ENCODE data around the gene ITIH3. TPM values are rescaled to one million over a fixed set of nuclear protein-coding genes. Genes with fewer than 3 reads are reported as not detected.

The ITIH3 gene
- polyA plus RNA-seq, 1 of the 3 experiments (the other 2 are of a cell fraction) = 4.3 TPM

DNA sequence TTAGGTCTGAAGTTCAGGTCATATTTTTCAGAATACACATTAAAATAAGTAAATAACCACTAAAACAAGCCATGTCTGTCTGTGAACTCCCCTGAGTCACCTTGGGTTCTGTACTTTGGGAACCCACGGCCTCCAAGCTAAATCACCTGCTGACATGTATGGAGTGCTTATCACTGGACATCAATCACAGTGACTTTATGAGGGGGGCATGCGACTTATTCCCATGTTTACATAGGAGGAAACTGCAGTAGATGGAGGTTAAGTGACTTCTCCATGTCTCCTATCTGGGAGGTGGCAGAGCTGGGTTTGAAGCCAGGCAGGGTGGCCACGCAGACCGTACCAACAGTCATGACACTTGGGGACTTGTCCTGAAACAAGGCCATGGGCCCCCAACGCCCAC, 27.8 kb downstream of the ITIH3 start:
- CTCF ChIA-PET = interaction anchor here (2.3 kb wide), 1 partner anchor 11 kb away, joined by 8 read pairs; no protein-coding TSS in a partner anchor

DNA sequence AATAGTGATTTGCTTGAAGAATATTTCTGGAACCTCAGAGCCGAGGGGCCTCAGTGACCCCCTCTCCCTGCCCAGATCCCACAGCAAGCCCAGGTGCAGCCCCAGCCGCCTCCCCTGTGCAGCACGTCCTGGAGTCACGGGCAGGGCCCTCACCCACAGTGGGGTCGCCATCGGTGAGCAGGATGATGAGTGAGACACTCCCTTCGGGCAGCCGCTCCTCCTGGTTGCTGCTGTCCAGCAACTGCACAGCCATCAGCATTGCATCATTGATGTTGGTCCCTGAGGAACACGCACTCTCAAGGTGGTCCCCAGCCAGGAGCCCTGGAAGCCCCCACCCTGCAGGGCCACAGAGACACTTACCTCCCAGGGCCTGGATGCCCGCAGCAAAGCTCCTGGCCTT, 29.4 kb downstream of the ITIH3 start:
- Histone ChIP-seq H3K36me3 (replicated peaks in 1 of 2; ENCODE audit: control insufficient read depth in 1 of 2, insufficient read depth in 2 of 2, low read length in 1 of 2) (no peaks in the 10 kb centered on the region), H3F3A (replicated peaks; ENCODE audit: insufficient read depth) (no peaks in the 10 kb centered on the region), H3K27ac (ENCODE audit: low read depth in 2 of 2, low read length in 1 of 2) (no peak overlapping the region), H3K9ac (no peak overlapping the region), H4K20me1 (ENCODE audit: insufficient read depth) (no peaks in the 10 kb centered on the region), H3K27me3 (ENCODE audit: insufficient read depth) (no peaks in the 10 kb centered on the region), H3K9me3 (no peaks in the 10 kb centered on the region), H3K79me2 (ENCODE audit: insufficient read depth) (no peaks in the 10 kb centered on the region), H2AFZ (ENCODE audit: low read depth) (no peak overlapping the region), H3K4me1 (ENCODE audit: control insufficient read depth in 1 of 2, insufficient read depth in 2 of 2, low read depth in 1 of 2, low read length in 1 of 2) (peaks cover 0 to 10% of the 10 kb centered on the region in 2 experiments; a peak in 1 of 4 replicates), H3K4me2 (no peak overlapping the region), H3K9me2 (no peaks in the 10 kb centered on the region), H3K4me3 (ENCODE audit: low read depth in 2 of 2, low read length in 1 of 2) (no peak overlapping the region)
- ChIA-PET CTCF (no interaction called here), POLR2A (no interaction called here)
- 82% methylated on average over 7 of the region's 10 CpGs for WGBS (ENCODE audit: low lambda C conversion rate)
- no peak for DNase-seq
- TF ChIP-seq RAD21 (IDR thresholded peaks at IDR 0.05; ENCODE audit: low read length) (no peak), FOSL2 (IDR thresholded peaks at IDR 0.05; ENCODE audit: borderline replicate concordance, low read depth) (no peak), NFIC (IDR thresholded peaks at IDR 0.05; ENCODE audit: borderline replicate concordance) (no peak), RCOR1 (IDR thresholded peaks at IDR 0.05; ENCODE audit: low read length) (no peak), SMC3 (IDR thresholded peaks at IDR 0.05; ENCODE audit: low read depth, low read length) (no peak), FOXM1 (IDR thresholded peaks at IDR 0.05; ENCODE audit: low read depth) (no peak), POLR2AphosphoS5 (IDR thresholded peaks at IDR 0.05; ENCODE audit: low read depth, low read length) (no peak)
- TF ChIP-seq, protein P1, sequence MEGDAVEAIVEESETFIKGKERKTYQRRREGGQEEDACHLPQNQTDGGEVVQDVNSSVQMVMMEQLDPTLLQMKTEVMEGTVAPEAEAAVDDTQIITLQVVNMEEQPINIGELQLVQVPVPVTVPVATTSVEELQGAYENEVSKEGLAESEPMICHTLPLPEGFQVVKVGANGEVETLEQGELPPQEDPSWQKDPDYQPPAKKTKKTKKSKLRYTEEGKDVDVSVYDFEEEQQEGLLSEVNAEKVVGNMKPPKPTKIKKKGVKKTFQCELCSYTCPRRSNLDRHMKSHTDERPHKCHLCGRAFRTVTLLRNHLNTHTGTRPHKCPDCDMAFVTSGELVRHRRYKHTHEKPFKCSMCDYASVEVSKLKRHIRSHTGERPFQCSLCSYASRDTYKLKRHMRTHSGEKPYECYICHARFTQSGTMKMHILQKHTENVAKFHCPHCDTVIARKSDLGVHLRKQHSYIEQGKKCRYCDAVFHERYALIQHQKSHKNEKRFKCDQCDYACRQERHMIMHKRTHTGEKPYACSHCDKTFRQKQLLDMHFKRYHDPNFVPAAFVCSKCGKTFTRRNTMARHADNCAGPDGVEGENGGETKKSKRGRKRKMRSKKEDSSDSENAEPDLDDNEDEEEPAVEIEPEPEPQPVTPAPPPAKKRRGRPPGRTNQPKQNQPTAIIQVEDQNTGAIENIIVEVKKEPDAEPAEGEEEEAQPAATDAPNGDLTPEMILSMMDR (IDR thresholded peaks at IDR 0.05) = no peak
- TF ChIP-seq, protein P2, sequence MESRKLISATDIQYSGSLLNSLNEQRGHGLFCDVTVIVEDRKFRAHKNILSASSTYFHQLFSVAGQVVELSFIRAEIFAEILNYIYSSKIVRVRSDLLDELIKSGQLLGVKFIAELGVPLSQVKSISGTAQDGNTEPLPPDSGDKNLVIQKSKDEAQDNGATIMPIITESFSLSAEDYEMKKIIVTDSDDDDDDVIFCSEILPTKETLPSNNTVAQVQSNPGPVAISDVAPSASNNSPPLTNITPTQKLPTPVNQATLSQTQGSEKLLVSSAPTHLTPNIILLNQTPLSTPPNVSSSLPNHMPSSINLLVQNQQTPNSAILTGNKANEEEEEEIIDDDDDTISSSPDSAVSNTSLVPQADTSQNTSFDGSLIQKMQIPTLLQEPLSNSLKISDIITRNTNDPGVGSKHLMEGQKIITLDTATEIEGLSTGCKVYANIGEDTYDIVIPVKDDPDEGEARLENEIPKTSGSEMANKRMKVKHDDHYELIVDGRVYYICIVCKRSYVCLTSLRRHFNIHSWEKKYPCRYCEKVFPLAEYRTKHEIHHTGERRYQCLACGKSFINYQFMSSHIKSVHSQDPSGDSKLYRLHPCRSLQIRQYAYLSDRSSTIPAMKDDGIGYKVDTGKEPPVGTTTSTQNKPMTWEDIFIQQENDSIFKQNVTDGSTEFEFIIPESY (IDR thresholded peaks at IDR 0.05; ENCODE audit: borderline replicate concordance, low read depth) = no peak

More for the DNA sequence above, 27.8 kb downstream of the ITIH3 start:
- no peaks in the 10 kb centered on the region for H3K36me3 ChIP-seq (replicated peaks in 1 of 2; ENCODE audit: control insufficient read depth in 1 of 2, insufficient read depth in 2 of 2, low read length in 1 of 2)
- no peaks in the 10 kb centered on the region for H3K79me2 ChIP-seq (ENCODE audit: insufficient read depth)
- H3F3A ChIP-seq (replicated peaks; ENCODE audit: insufficient read depth) = no peaks in the 10 kb centered on the region
- no peak overlapping the region for H3K27ac ChIP-seq (ENCODE audit: low read depth in 2 of 2, low read length in 1 of 2)
- WGBS (ENCODE audit: low lambda C conversion rate) = 75% methylated on average over 2 of the region's 5 CpGs
- no peak overlapping the region for H3K4me2 ChIP-seq
- no peaks in the 10 kb centered on the region for H3K9me3 ChIP-seq
- no peak overlapping the region for H3K4me3 ChIP-seq (ENCODE audit: low read depth in 2 of 2, low read length in 1 of 2)
- POLR2A ChIA-PET = no interaction called here
- no peak overlapping the region for H2AFZ ChIP-seq (ENCODE audit: low read depth)
- no peaks in the 10 kb centered on the region for H3K9me2 ChIP-seq
- TF ChIP-seq EZH2phosphoT487 (IDR thresholded peaks at IDR 0.05; ENCODE audit: borderline replicate concordance, low read depth) = no peak
- TF ChIP-seq MEF2A (IDR thresholded peaks at IDR 0.05; ENCODE audit: borderline replicate concordance, low read depth) = no peak
- TF ChIP-seq, protein P3, sequence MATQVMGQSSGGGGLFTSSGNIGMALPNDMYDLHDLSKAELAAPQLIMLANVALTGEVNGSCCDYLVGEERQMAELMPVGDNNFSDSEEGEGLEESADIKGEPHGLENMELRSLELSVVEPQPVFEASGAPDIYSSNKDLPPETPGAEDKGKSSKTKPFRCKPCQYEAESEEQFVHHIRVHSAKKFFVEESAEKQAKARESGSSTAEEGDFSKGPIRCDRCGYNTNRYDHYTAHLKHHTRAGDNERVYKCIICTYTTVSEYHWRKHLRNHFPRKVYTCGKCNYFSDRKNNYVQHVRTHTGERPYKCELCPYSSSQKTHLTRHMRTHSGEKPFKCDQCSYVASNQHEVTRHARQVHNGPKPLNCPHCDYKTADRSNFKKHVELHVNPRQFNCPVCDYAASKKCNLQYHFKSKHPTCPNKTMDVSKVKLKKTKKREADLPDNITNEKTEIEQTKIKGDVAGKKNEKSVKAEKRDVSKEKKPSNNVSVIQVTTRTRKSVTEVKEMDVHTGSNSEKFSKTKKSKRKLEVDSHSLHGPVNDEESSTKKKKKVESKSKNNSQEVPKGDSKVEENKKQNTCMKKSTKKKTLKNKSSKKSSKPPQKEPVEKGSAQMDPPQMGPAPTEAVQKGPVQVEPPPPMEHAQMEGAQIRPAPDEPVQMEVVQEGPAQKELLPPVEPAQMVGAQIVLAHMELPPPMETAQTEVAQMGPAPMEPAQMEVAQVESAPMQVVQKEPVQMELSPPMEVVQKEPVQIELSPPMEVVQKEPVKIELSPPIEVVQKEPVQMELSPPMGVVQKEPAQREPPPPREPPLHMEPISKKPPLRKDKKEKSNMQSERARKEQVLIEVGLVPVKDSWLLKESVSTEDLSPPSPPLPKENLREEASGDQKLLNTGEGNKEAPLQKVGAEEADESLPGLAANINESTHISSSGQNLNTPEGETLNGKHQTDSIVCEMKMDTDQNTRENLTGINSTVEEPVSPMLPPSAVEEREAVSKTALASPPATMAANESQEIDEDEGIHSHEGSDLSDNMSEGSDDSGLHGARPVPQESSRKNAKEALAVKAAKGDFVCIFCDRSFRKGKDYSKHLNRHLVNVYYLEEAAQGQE (IDR thresholded peaks at IDR 0.05; ENCODE audit: low read depth, low read length) = no peak
- TF ChIP-seq RCOR1 (IDR thresholded peaks at IDR 0.05; ENCODE audit: low read length) = no peak
- no peak for TF ChIP-seq YY1 (IDR thresholded peaks at IDR 0.05; ENCODE audit: low read depth)
- TF ChIP-seq TEAD4 (IDR thresholded peaks at IDR 0.05; ENCODE audit: borderline replicate concordance, insufficient read depth) = no peak
- no peak for TF ChIP-seq SIN3A (IDR thresholded peaks at IDR 0.05; ENCODE audit: borderline replicate concordance, low read depth, low read length)
- TF ChIP-seq RFX5 (IDR thresholded peaks at IDR 0.05; ENCODE audit: low read length) = no peak
- no peak for TF ChIP-seq SMC3 (IDR thresholded peaks at IDR 0.05; ENCODE audit: low read depth, low read length)
- TF ChIP-seq CHD2 (IDR thresholded peaks at IDR 0.05; ENCODE audit: low read length, partially characterized antibody) = no peak
- no peak for TF ChIP-seq RAD21 (IDR thresholded peaks at IDR 0.05; ENCODE audit: low read length)
- TF ChIP-seq NRF1 (IDR thresholded peaks at IDR 0.05; ENCODE audit: low read depth, low read length) = no peak
- TF ChIP-seq FOXM1 (IDR thresholded peaks at IDR 0.05; ENCODE audit: low read depth) = no peak
- TF ChIP-seq, protein P4, sequence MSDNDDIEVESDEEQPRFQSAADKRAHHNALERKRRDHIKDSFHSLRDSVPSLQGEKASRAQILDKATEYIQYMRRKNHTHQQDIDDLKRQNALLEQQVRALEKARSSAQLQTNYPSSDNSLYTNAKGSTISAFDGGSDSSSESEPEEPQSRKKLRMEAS (IDR thresholded peaks at IDR 0.05; ENCODE audit: low read depth) = no peak
- TF ChIP-seq GABPA (IDR thresholded peaks at IDR 0.05; ENCODE audit: low read depth) = no peak
- no peak for TF ChIP-seq RXRA (IDR thresholded peaks at IDR 0.05; ENCODE audit: borderline replicate concordance, low read depth)
- TF ChIP-seq, protein P5, sequence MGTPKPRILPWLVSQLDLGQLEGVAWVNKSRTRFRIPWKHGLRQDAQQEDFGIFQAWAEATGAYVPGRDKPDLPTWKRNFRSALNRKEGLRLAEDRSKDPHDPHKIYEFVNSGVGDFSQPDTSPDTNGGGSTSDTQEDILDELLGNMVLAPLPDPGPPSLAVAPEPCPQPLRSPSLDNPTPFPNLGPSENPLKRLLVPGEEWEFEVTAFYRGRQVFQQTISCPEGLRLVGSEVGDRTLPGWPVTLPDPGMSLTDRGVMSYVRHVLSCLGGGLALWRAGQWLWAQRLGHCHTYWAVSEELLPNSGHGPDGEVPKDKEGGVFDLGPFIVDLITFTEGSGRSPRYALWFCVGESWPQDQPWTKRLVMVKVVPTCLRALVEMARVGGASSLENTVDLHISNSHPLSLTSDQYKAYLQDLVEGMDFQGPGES (IDR thresholded peaks at IDR 0.05; ENCODE audit: low read depth, low read length) = no peak
- no peak for TF ChIP-seq TCF12 (IDR thresholded peaks at IDR 0.05)
- H3K4me1 ChIP-seq (ENCODE audit: control insufficient read depth in 1 of 2, insufficient read depth in 2 of 2, low read depth in 1 of 2, low read length in 1 of 2) = peaks cover 0 to under 1% of the 10 kb centered on the region in 2 experiments; a peak in 1 of 4 replicates
- no peak for DNase-seq
- H4K20me1 ChIP-seq (ENCODE audit: insufficient read depth) = no peaks in the 10 kb centered on the region
- H3K27me3 ChIP-seq (ENCODE audit: insufficient read depth) = no peaks in the 10 kb centered on the region
- H3K9ac ChIP-seq = no peak overlapping the region
